ENCODE data around the gene RIN3.

- TF ChIP-seq POLR2A (IDR thresholded peaks at IDR 0.05) = no peak
- no peak for TF ChIP-seq CTCF (IDR thresholded peaks at IDR 0.05)
Observed at GRCh38 chr14:92645841-92646478, 132.4 kb downstream of the RIN3 start.

Data from testis (tissue), 2 donors.